ENCODE data around the gene NTRK2. TPM values are rescaled to one million over a fixed set of nuclear protein-coding genes. Genes with fewer than 3 reads are reported as not detected.

Gene NTRK2
- total RNA-seq, 4 donors from 2014 or later, result 1.1 to 7.3 (median 1.5) TPM

DNA sequence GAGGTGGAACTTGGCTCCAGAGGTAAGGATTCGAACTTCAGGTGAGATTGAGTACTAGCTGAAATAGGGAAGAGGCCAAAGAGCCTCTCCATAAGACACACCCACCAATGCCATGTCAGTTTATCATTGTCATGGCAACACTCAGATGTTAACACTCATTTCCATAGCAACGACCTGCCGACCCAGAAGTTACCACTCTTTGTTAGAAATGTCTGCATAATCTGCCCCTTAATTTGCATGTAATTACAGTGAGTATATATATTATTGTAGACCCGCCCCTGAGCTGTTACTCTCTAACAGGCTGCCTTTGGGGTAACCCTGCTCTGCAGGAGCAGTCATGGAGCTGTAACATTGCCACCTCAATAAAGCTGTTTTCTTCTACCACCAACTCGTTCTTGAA, 10.2 kb upstream of the NTRK2 start:
- Histone ChIP-seq H3K9me3 (no peaks in the 10 kb centered on the region), H3K36me3 (no peaks in the 10 kb centered on the region), H3K4me1 (no peaks in the 10 kb centered on the region), H3K27ac (no peak overlapping the region), H3K4me3 (no peak overlapping the region), H3K27me3 (no peaks in the 10 kb centered on the region)
- DNase-seq (no peak), ATAC-seq (no peak)
- TF ChIP-seq POLR2A (IDR thresholded peaks at IDR 0.05), result no peak
- TF ChIP-seq, protein P1, sequence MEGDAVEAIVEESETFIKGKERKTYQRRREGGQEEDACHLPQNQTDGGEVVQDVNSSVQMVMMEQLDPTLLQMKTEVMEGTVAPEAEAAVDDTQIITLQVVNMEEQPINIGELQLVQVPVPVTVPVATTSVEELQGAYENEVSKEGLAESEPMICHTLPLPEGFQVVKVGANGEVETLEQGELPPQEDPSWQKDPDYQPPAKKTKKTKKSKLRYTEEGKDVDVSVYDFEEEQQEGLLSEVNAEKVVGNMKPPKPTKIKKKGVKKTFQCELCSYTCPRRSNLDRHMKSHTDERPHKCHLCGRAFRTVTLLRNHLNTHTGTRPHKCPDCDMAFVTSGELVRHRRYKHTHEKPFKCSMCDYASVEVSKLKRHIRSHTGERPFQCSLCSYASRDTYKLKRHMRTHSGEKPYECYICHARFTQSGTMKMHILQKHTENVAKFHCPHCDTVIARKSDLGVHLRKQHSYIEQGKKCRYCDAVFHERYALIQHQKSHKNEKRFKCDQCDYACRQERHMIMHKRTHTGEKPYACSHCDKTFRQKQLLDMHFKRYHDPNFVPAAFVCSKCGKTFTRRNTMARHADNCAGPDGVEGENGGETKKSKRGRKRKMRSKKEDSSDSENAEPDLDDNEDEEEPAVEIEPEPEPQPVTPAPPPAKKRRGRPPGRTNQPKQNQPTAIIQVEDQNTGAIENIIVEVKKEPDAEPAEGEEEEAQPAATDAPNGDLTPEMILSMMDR (IDR thresholded peaks at IDR 0.05 in 4 of 5, conservative IDR thresholded peaks at IDR 0.05 in 1 of 5), result no peak
- intact Hi-C loops (cut with DNase I; ENCODE audit: low total_unique reads) (no loop called here), in situ Hi-C loops (cut with MboI; ENCODE audit: low sequenced_read_pairs in 4 of 4) (no loop called here)

DNA sequence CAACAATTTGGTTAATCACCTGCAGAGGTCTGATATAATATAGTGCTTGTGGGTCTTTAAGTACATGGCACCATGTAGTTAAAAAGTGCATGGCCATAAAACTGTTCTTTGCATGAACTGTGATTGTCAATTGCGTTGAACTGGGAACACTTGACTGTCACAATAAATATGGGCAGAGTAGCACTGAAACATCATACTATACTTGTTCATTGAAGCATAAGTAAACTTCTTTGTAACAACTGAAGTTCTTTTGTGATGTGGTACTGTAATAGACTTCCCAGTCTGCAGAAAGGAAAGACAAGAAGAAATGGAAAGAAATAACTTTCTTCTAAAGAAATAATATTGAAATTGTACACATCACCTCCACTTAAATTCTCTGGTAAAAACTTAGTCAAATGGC, 9.8 kb upstream of the NTRK2 start:
- in situ Hi-C loops (cut with MboI; ENCODE audit: low sequenced_read_pairs in 4 of 4), result no loop called here
- Histone ChIP-seq H3K4me1 (no peaks in the 10 kb centered on the region), H3K36me3 (no peaks in the 10 kb centered on the region), H3K27me3 (no peaks in the 10 kb centered on the region), H3K4me3 (no peak overlapping the region), H3K9me3 (no peaks in the 10 kb centered on the region), H3K27ac (no peak overlapping the region)
- no peak for ATAC-seq
- TF ChIP-seq POLR2A (IDR thresholded peaks at IDR 0.05), result no peak
- TF ChIP-seq, protein P1 (IDR thresholded peaks at IDR 0.05 in 4 of 5, conservative IDR thresholded peaks at IDR 0.05 in 1 of 5), result no peak
- DNase-seq, result no peak
- intact Hi-C loops (cut with DNase I; ENCODE audit: low total_unique reads), result no loop called here

DNA sequence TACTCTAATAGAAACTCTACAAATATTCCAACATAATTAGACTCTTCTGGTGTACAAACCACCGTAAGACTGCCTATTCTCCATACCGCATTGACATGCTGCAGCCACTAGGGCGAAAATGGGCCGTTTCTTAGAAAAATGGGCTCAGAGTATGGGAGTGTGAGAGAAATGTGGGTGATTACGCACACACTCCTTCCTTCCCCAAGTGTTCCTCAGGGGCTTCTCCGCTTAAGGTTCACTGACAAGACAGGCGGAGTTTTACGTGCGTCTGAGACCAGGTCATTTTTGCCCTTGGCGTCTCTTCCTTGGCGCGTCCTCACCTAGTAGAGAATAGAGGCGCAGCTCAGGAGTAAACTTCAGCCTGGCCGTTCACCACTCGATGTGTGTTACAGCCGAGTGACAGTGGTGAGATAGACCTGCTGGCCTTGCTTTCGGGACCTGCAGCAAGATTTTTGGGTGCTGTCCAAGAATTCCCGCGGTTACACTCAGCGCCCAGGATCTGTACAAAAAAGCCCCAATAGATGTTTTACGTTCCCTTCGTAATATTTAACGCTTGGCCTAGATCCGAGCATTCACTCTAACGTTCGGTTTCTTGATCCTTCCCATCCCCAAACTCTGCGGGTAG, 1.8 kb upstream of the NTRK2 start:
- H3K9me3 ChIP-seq, result no peaks in the 10 kb centered on the region
- TF ChIP-seq, protein P1 (IDR thresholded peaks at IDR 0.05 in 4 of 5, conservative IDR thresholded peaks at IDR 0.05 in 1 of 5), result peak in 2 of 5 experiments; percentile 10 to 30
- no peak for TF ChIP-seq POLR2A (IDR thresholded peaks at IDR 0.05)
- DNase-seq (no peak), ATAC-seq (no peak)
- H3K27me3 ChIP-seq, result peaks cover 22 to 36% (median 26%) of the 10 kb centered on the region in 3 donors
- in situ Hi-C loops (cut with MboI; ENCODE audit: low sequenced_read_pairs in 4 of 4) (no loop called here), intact Hi-C loops (cut with DNase I; ENCODE audit: low total_unique reads) (no loop called here)
- H3K4me3 ChIP-seq, result peak overlapping the region; percentile 47 to 61 (median 52)
- no peaks in the 10 kb centered on the region for H3K36me3 ChIP-seq
- H3K4me1 ChIP-seq, result peaks cover 0 to 18% of the 10 kb centered on the region in 2 donors
- H3K27ac ChIP-seq, result no peak overlapping the region

DNA sequence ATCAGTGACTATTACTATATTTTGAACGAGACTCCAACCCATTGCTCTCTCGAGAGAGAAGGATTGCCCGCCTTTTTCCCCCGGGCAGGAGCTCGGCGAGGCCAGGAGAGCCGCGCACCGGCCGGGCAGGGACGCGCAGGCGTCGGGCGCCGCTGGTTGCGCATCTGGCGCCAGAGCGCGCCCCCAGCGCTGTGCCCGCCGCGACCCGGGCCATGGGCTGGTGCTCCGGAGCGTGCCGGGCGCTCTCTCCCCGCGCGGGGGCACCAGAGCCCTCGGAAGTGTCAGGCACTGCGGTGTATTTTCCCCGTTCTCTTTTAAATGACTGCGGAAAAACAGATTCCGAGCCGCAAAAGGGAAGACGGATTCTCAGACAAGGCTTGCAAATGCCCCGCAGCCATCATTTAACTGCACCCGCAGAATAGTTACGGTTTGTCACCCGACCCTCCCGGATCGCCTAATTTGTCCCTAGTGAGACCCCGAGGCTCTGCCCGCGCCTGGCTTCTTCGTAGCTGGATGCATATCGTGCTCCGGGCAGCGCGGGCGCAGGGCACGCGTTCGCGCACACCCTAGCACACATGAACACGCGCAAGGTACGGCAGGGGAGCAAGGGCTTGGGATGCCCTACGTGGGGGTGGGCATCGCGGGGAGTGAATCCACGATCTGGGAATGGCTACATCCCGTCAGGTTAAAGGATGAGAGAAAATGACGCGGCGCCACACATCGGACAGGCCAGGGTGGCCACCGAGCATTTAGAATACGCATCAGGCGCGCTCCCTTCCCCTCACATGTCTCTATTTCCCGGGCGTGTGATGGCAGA, 1.1 kb upstream of the NTRK2 start:
- in situ Hi-C loops (cut with MboI; ENCODE audit: low sequenced_read_pairs in 4 of 4) (no loop called here), intact Hi-C loops (cut with DNase I; ENCODE audit: low total_unique reads) (no loop called here)
- peak; percentile 59 to 65 for ATAC-seq
- peak in 1 of 2 donors; percentile 14 for DNase-seq
- no peak overlapping the region for H3K27ac ChIP-seq
- H3K4me1 ChIP-seq, result peaks cover 0 to 18% of the 10 kb centered on the region in 2 donors
- peak overlapping the region; percentile 47 to 61 (median 52) for H3K4me3 ChIP-seq
- no peaks in the 10 kb centered on the region for H3K9me3 ChIP-seq
- no peaks in the 10 kb centered on the region for H3K36me3 ChIP-seq
- H3K27me3 ChIP-seq, result peaks cover 22 to 36% (median 26%) of the 10 kb centered on the region in 3 donors
- no peak for TF ChIP-seq POLR2A (IDR thresholded peaks at IDR 0.05)
- TF ChIP-seq, protein P1 (IDR thresholded peaks at IDR 0.05 in 4 of 5, conservative IDR thresholded peaks at IDR 0.05 in 1 of 5), result peak in 3 of 5 experiments; percentile 34 to 40 (median 37)
